Spinal cord (tissue), 10 donors: ENCODE measurements around the gene GMDS. TPM values are rescaled to one million over a fixed set of nuclear protein-coding genes. Genes with fewer than 3 reads are reported as not detected.

ENCODE experiments used
- DNase-seq, 6 donors: peaks; one replicate each; pipeline versions ENCODE4 v3.0.0 to v3.0.0-alpha.2; 2013 to 2015; ENCODE audit warnings: low spot score in 6 of 6, low read depth in 4 of 6
- H3K27ac ChIP-seq: one replicate; pipeline ENCODE4 v1.5.1; 2013; ENCODE audit warnings: low read depth, low read length, control low read depth
- H3K27me3 ChIP-seq: one replicate; pipeline ENCODE4 v1.6.1; 2013; ENCODE audit warnings: low read length; ENCODE audit not compliant: control insufficient read depth, insufficient read depth
- H3K36me3 ChIP-seq: one replicate; pipeline ENCODE4 v1.6.1; 2013; ENCODE audit warnings: low read length; ENCODE audit not compliant: control insufficient read depth, insufficient read depth
- H3K4me1 ChIP-seq: one replicate; pipeline ENCODE4 v1.6.1; 2013; ENCODE audit warnings: low read length; ENCODE audit not compliant: control insufficient read depth, insufficient read depth
- H3K4me3 ChIP-seq: one replicate; pipeline ENCODE4 v1.5.1; 2013; ENCODE audit warnings: low read depth, low read length, control low read depth
- H3K9me3 ChIP-seq: one replicate; pipeline ENCODE4 v1.6.1; 2013; ENCODE audit warnings: low read length; ENCODE audit not compliant: control insufficient read depth, insufficient read depth
- WGBS: methylation state at CpG from one replicate; pipeline ENCODE4 v1.1.5; 2013; ENCODE audit warnings: missing lambda C conversion rate; ENCODE audit not compliant: insufficient coverage; 5-methylcytosine and 5-hydroxymethylcytosine counted together
- polyA plus RNA-seq, 2 donors: library from polyadenylated mRNA; unstranded; fragments of 120-200 nt; gene quantifications; one replicate each; pipeline ENCODE4 v1.2.1, GENCODE V29; 2013; ENCODE audit not compliant: insufficient read length in 2 of 2
- total RNA-seq, 2 donors: library from RNA; depleted of rRNA in 1 of 2; stranded (reverse); fragments of 120-200 nt in 1 of 2; fragments of >200 nt in 1 of 2; gene quantifications; one replicate each; pipeline versions ENCODE4 v1.2.3 to v1.2.4, GENCODE V29; 2013 to 2014
- donor health status: healthy.

GMDS gene
- total and polyA plus RNA-seq, 4 donors, result 35.3 to 87.4 (median 49.6) TPM

- Histone ChIP-seq H3K27ac (no peak overlapping the region), H3K4me3 (peak overlapping the region; percentile 79), H3K9me3 (no peaks in the 10 kb centered on the region), H3K27me3 (no peaks in the 10 kb centered on the region), H3K36me3 (no peaks in the 10 kb centered on the region), H3K4me1 (peaks cover 16% of the 10 kb centered on the region)
- 26% methylated on average over 31 of the region's 32 CpGs for WGBS
- no peak for DNase-seq
Measured at GRCh38 chr6:2244261-2245102, 923 bp downstream of the GMDS start.

- 78% methylated on average over 2 of the region's 4 CpGs for WGBS
- H3K27ac ChIP-seq, result no peak overlapping the region
- no peaks in the 10 kb centered on the region for H3K9me3 ChIP-seq
- H3K27me3 ChIP-seq, result no peaks in the 10 kb centered on the region
- no peak overlapping the region for H3K4me3 ChIP-seq
- peak in 2 of 6 donors; percentile 17 to 24 for DNase-seq
- H3K4me1 ChIP-seq, result peaks cover 16% of the 10 kb centered on the region
- H3K36me3 ChIP-seq, result no peaks in the 10 kb centered on the region
Measured at GRCh38 chr6:2242311-2242710, 3.1 kb downstream of the GMDS start.

GRCh38 chr6:2240961-2241360 lies 4.4 kb downstream of the GMDS start:
- no peak overlapping the region for H3K4me3 ChIP-seq
- H3K27ac ChIP-seq, result no peak overlapping the region
- no peaks in the 10 kb centered on the region for H3K27me3 ChIP-seq
- H3K36me3 ChIP-seq, result no peaks in the 10 kb centered on the region
- no peaks in the 10 kb centered on the region for H3K9me3 ChIP-seq
- H3K4me1 ChIP-seq, result peaks cover 9% of the 10 kb centered on the region
- 93% methylated on average over 6 of the region's 6 CpGs for WGBS
- DNase-seq, result no peak

- H3K27me3 ChIP-seq, result no peaks in the 10 kb centered on the region
- no CpG with 5 or more reads among the region's 1 CpG for WGBS
- H3K4me3 ChIP-seq, result no peak overlapping the region
- H3K36me3 ChIP-seq, result no peaks in the 10 kb centered on the region
- no peaks in the 10 kb centered on the region for H3K4me1 ChIP-seq
- no peaks in the 10 kb centered on the region for H3K9me3 ChIP-seq
- DNase-seq, result no peak
- H3K27ac ChIP-seq, result no peak overlapping the region
Measured at GRCh38 chr6:2237001-2237400, 8.4 kb downstream of the GMDS start.

- no peaks in the 10 kb centered on the region for H3K9me3 ChIP-seq
- peak in 1 of 6 donors; percentile 74 for DNase-seq
- WGBS, result 83% methylated on average over 1 of the region's 2 CpGs
- H3K4me1 ChIP-seq, result no peaks in the 10 kb centered on the region
- no peaks in the 10 kb centered on the region for H3K27me3 ChIP-seq
- no peak overlapping the region for H3K4me3 ChIP-seq
- no peaks in the 10 kb centered on the region for H3K36me3 ChIP-seq
- H3K27ac ChIP-seq, result no peak overlapping the region
Measured at GRCh38 chr6:2235777-2236495, 9.5 kb downstream of the GMDS start.

GRCh38 chr6:2232445-2232844 lies 13.0 kb downstream of the GMDS start:
- Histone ChIP-seq H3K36me3 (no peaks in the 10 kb centered on the region), H3K4me3 (no peak overlapping the region), H3K27me3 (no peaks in the 10 kb centered on the region), H3K9me3 (no peaks in the 10 kb centered on the region), H3K27ac (no peak overlapping the region), H3K4me1 (no peaks in the 10 kb centered on the region)
- WGBS, result 95% methylated on average over 7 of the region's 9 CpGs
- DNase-seq, result no peak

GRCh38 chr6:2231438-2231837 lies 14.0 kb downstream of the GMDS start:
- 94% methylated on average over 2 of the region's 4 CpGs for WGBS
- Histone ChIP-seq H3K27me3 (no peaks in the 10 kb centered on the region), H3K36me3 (no peaks in the 10 kb centered on the region), H3K4me1 (no peaks in the 10 kb centered on the region), H3K27ac (no peak overlapping the region), H3K4me3 (no peak overlapping the region), H3K9me3 (no peaks in the 10 kb centered on the region)
- no peak for DNase-seq

GRCh38 chr6:2230659-2231277 lies 14.6 kb downstream of the GMDS start:
- Histone ChIP-seq H3K27me3 (no peaks in the 10 kb centered on the region), H3K36me3 (no peaks in the 10 kb centered on the region), H3K27ac (no peak overlapping the region), H3K4me1 (no peaks in the 10 kb centered on the region), H3K9me3 (no peaks in the 10 kb centered on the region), H3K4me3 (no peak overlapping the region)
- no peak for DNase-seq
- WGBS, result no CpG with 5 or more reads among the region's 2 CpGs

- no peak for DNase-seq
- Histone ChIP-seq H3K27me3 (no peaks in the 10 kb centered on the region), H3K9me3 (no peaks in the 10 kb centered on the region), H3K27ac (no peak overlapping the region), H3K36me3 (no peaks in the 10 kb centered on the region), H3K4me3 (no peak overlapping the region), H3K4me1 (no peaks in the 10 kb centered on the region)
- WGBS, result 81% methylated on average over 4 of the region's 4 CpGs
Measured at GRCh38 chr6:2229742-2230141, 15.7 kb downstream of the GMDS start.
